Erythroblast (primary cell): ENCODE measurements around the gene STT3B.

Experiments used
- GATA1 ChIP-seq: IDR thresholded peaks from 2 replicates; pipeline ENCODE4 v1.6.1; 2011; ENCODE audit warnings: low read depth, mild to moderate bottlenecking, control low read depth, low read length, moderate library complexity
- POLR2A ChIP-seq: IDR thresholded peaks from 2 replicates; pipeline ENCODE4 v1.6.1; 2011; ENCODE audit warnings: mild to moderate bottlenecking, low read length

- TF ChIP-seq POLR2A (no peak), GATA1 (no peak)
These were observed 8.4 kb downstream of the STT3B start for GRCh38 chr3:31541089-31541488.
